Panc1 (cell line): ENCODE data around the gene MAPK8IP3. TPM values are rescaled to one million over a fixed set of nuclear protein-coding genes. Genes with fewer than 3 reads are reported as not detected.
A peak's percentile ranks its signal among the peaks of the same experiment; 100 is the strongest.

Experiments
- ATAC-seq: fragments of 200-7000 bp; cut with Tn5 transposase; 2 replicates; pipeline ENCODE4 v1.9.1; 2020; ENCODE audit warnings: mild to moderate bottlenecking, moderate library complexity
- BruUV-seq: library from RNA; stranded (reverse); fragments of 400-500 nt; replicated peaks from 2 replicates; lab custom pipeline; 2021; lab: Mats Ljungman, UMichigan
- CTCF ChIA-PET: fragments of 300-600 bp; sonication (Branson Sonifier 250); formaldehyde crosslinking; loops from one replicate; lab custom pipeline; 2022; ENCODE audit warnings: antibody characterized with exemption; lab: Charles Lee
- POLR2A ChIA-PET: fragments of 300-600 bp; sonication (Branson Sonifier 250); formaldehyde crosslinking; loops from one replicate; lab custom pipeline; 2022; ENCODE audit warnings: antibody characterized with exemption; lab: Charles Lee
- DNase-seq: peaks from one replicate; pipeline ENCODE4 v3.0.0-alpha.2; 2010; ENCODE audit warnings: low read depth, low spot score
- H3K27ac ChIP-seq: 2 replicates; pipeline ENCODE4 v1.5.1; 2011; ENCODE audit warnings: mild to moderate bottlenecking, low read length, inconsistent platforms
- H3K27me3 ChIP-seq: fragments of 200-500 bp; sonication (Bioruptor generic); 2 replicates; pipeline ENCODE4 v1.6.0; 2014; ENCODE audit warnings: low read length, inconsistent platforms; ENCODE audit not compliant: control insufficient read depth, insufficient read depth
- H3K36me3 ChIP-seq: fragments of 200-500 bp; sonication (Bioruptor generic); 2 replicates; pipeline ENCODE4 v1.5.1; 2014; ENCODE audit warnings: inconsistent platforms, mild to moderate bottlenecking, low read length, moderate library complexity; ENCODE audit not compliant: control insufficient read depth, insufficient read depth
- H3K4me1 ChIP-seq: 2 replicates; pipeline ENCODE4 v1.5.1; 2011; ENCODE audit warnings: inconsistent platforms, mild to moderate bottlenecking, low read length, moderate library complexity; ENCODE audit not compliant: control insufficient read depth, insufficient read depth
- H3K4me3 ChIP-seq, 2 experiments: 2 replicates each; pipeline ENCODE4 v1.5.1; 2011 to 2012; ENCODE audit warnings: low read depth in 2 of 2, low read length in 2 of 2, mild to moderate bottlenecking in 2 of 2, inconsistent platforms in 1 of 2, moderate library complexity in 1 of 2
- H3K9me3 ChIP-seq: fragments of 200-500 bp; sonication (Bioruptor generic); 2 replicates; pipeline ENCODE4 v1.5.1; 2014; ENCODE audit warnings: low read depth, mild to moderate bottlenecking, inconsistent platforms, low read length, moderate library complexity; ENCODE audit not compliant: control insufficient read depth, insufficient read depth
- CTCF ChIP-seq: fragments of 450-650 bp; IDR thresholded peaks from 2 replicates; pipeline ENCODE4 v1.5.1; 2017; ENCODE audit warnings: mild to moderate bottlenecking
- POLR2AphosphoS5 ChIP-seq: IDR thresholded peaks from 2 replicates; pipeline ENCODE4 v1.6.1; 2012; ENCODE audit warnings: mild to moderate bottlenecking, low read depth, low read length, moderate library complexity
- SIN3A ChIP-seq: IDR thresholded peaks from 2 replicates; pipeline ENCODE4 v1.6.1; 2012; ENCODE audit warnings: low read depth, mild to moderate bottlenecking, low read length, moderate library complexity, borderline replicate concordance; ENCODE audit not compliant: insufficient read depth
- TCF7L2 ChIP-seq: IDR thresholded peaks from 2 replicates; pipeline ENCODE4 v1.6.1; 2011; ENCODE audit warnings: mild to moderate bottlenecking, low read depth, low read length, inconsistent platforms
- in situ Hi-C: cut with HindIII; loops from 2 replicates; pipeline ENCODE4 v1.10.0; 2016; ENCODE audit warnings: low sequenced_read_pairs, low pct_unique_long_range_greater_than_20kb
- intact Hi-C: fragments of 100-400 bp; cut with micrococcal nuclease; formaldehyde crosslinking; loops from one replicate; pipeline ENCODE4 v1.10.0; 2022; ENCODE audit not compliant: unreplicated experiment
- total RNA-seq: library from RNA; stranded (reverse); gene quantifications from one replicate; pipeline ENCODE4 v1.2.1, GENCODE V29; 2021; ENCODE audit not compliant: unreplicated experiment
- TF ChIP-seq, protein P1 (sequence below), 2 experiments: IDR thresholded peaks; 2 replicates each; pipeline ENCODE4 v1.6.1; 2011 to 2012; ENCODE audit warnings: low read depth in 2 of 2, control low read depth in 1 of 2, low read length in 1 of 2, mild to moderate bottlenecking in 1 of 2, moderate library complexity in 1 of 2; ENCODE audit not compliant: insufficient read depth in 1 of 2

The MAPK8IP3 gene
- total RNA-seq, 1 experiment from 2014 or later, result 108 TPM

- H3K9me3 ChIP-seq, result no peaks in the 10 kb centered on the region
- H3K27me3 ChIP-seq, result no peaks in the 10 kb centered on the region
- H3K4me3 ChIP-seq, result no peak overlapping the region
- DNase-seq, result no peak
- ChIA-PET POLR2A (no interaction called here), CTCF (interaction anchor here (0.5 kb wide), 1 partner anchor 162 kb away, joined by 4 read pairs; no protein-coding TSS in a partner anchor)
- in situ Hi-C loops, result no loop called here
- peaks cover 53% of the 10 kb centered on the region for H3K4me1 ChIP-seq
- TF ChIP-seq, protein P1, sequence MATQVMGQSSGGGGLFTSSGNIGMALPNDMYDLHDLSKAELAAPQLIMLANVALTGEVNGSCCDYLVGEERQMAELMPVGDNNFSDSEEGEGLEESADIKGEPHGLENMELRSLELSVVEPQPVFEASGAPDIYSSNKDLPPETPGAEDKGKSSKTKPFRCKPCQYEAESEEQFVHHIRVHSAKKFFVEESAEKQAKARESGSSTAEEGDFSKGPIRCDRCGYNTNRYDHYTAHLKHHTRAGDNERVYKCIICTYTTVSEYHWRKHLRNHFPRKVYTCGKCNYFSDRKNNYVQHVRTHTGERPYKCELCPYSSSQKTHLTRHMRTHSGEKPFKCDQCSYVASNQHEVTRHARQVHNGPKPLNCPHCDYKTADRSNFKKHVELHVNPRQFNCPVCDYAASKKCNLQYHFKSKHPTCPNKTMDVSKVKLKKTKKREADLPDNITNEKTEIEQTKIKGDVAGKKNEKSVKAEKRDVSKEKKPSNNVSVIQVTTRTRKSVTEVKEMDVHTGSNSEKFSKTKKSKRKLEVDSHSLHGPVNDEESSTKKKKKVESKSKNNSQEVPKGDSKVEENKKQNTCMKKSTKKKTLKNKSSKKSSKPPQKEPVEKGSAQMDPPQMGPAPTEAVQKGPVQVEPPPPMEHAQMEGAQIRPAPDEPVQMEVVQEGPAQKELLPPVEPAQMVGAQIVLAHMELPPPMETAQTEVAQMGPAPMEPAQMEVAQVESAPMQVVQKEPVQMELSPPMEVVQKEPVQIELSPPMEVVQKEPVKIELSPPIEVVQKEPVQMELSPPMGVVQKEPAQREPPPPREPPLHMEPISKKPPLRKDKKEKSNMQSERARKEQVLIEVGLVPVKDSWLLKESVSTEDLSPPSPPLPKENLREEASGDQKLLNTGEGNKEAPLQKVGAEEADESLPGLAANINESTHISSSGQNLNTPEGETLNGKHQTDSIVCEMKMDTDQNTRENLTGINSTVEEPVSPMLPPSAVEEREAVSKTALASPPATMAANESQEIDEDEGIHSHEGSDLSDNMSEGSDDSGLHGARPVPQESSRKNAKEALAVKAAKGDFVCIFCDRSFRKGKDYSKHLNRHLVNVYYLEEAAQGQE (IDR thresholded peaks at IDR 0.05; ENCODE audit: insufficient read depth in 1 of 2, low read depth in 2 of 2, low read length in 1 of 2), result no peak
- no peak for TF ChIP-seq TCF7L2
- TF ChIP-seq CTCF, result no peak
- H3K36me3 ChIP-seq, result no peaks in the 10 kb centered on the region; the same call in 1 of the 2 replicates
- BruUV-seq, result TSS peak; percentile 24
- no peak for ATAC-seq
- H3K27ac ChIP-seq, result peak overlapping the region; percentile 95
- intact Hi-C loops, result loop anchor here (10.0 kb wide), 1 partner anchor 1090 kb away; the partner anchor contains the start of genes JMJD8 and STUB1
These were observed 69.2 kb downstream of the MAPK8IP3 start for GRCh38 chr16:1775006-1775845.

DNA sequence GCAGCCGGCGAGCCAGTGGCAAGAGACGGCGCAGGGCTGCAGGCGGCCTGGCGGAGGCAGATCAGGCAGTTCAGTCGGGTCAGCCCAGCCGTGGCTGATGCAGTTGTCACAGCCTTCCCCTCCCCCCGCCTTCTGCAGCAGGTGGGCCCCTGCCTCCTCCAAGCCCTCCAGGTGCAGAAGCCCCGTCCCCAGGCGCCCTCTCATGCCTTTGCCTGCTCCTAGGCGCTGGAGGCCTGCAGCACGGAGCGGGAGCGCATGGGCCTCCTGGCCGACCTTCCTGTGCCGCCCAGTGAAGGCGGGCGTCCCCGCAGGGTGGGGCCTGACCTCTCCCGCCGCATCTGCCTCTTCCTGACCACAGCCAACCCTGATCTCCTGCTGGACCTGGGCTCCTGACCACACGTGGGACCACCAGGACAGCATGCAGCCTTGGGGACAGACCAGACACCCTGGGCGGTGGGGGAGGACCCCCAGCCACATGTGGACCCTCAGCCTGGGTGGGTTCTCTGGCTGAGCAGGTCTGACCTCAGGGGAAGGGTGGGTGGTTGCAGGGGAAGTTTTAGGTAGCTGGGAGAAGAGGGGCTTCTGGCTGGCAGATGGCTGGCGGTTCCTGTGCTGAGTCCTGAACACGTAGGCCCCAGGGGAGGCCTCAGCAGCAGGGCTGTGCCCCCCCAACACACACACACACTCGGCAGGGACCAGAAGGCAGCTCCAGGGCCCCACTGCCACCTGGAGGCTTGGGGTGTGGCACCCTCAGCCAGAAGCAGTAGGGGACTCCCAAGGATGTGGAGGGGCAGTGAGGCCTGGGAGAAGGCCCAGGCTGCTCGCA, 70.1 kb downstream of the MAPK8IP3 start:
- no TSS peak for BruUV-seq
- POLR2A ChIA-PET, result no interaction called here
- intact Hi-C loops, result loop anchor here (10.0 kb wide), 1 partner anchor 1091 kb away; the partner anchor contains the start of genes JMJD8 and STUB1
- DNase-seq (no peak), ATAC-seq (no peak)
- Histone ChIP-seq H3K27me3 (no peaks in the 10 kb centered on the region), H3K4me3 (no peak overlapping the region), H3K36me3 (no peaks in the 10 kb centered on the region; the same call in 1 of the 2 replicates), H3K27ac (peak overlapping the region; percentile 17; the same call in 1 of the 2 replicates), H3K9me3 (no peaks in the 10 kb centered on the region), H3K4me1 (peaks cover 59% of the 10 kb centered on the region)
- CTCF ChIA-PET, result no interaction called here
- no peak for TF ChIP-seq CTCF
- no peak for TF ChIP-seq SIN3A
- TF ChIP-seq TCF7L2, result no peak
- TF ChIP-seq, protein P1 (IDR thresholded peaks at IDR 0.05; ENCODE audit: insufficient read depth in 1 of 2, low read depth in 2 of 2, low read length in 1 of 2), result no peak
- no peak for TF ChIP-seq POLR2AphosphoS5
- in situ Hi-C loops, result no loop called here
